HepG2 (cell line): ENCODE data around the gene DSTN. TPM values are rescaled to one million over a fixed set of nuclear protein-coding genes. Genes with fewer than 3 reads are reported as not detected.

Source experiments
- ERF ChIP-seq: IDR thresholded peaks from 2 replicates; pipeline ENCODE4 v1.6.1; 2018; ENCODE audit warnings: missing biosample characterization, missing genetic modification reagents
- HOMEZ ChIP-seq: IDR thresholded peaks from 2 replicates; pipeline ENCODE4 v1.6.1; 2016; ENCODE audit warnings: low read depth
- JUNB ChIP-seq: sonication (generic); formaldehyde crosslinking; IDR thresholded peaks from 2 replicates; pipeline ENCODE4 v1.8.0; 2022; ENCODE audit warnings: missing genetic modification reagents, mild to moderate bottlenecking, borderline replicate concordance
- MAFF ChIP-seq: IDR thresholded peaks from 2 replicates; pipeline ENCODE4 v1.6.1; 2011; ENCODE audit warnings: low read depth, low read length, improper control_type of control experiment
- MLX ChIP-seq: IDR thresholded peaks from 2 replicates; pipeline ENCODE4 v1.6.1; 2016
- PPARG ChIP-seq: conservative IDR thresholded peaks from 2 replicates; pipeline ENCODE4 v1.6.1; 2016; ENCODE audit warnings: missing biosample characterization, missing genetic modification reagents
- RBM39 ChIP-seq: fragments of 200-400 bp; formaldehyde crosslinking; IDR thresholded peaks from one replicate; pipeline ENCODE4 v1.6.1; 2018; ENCODE audit warnings: antibody characterized with exemption, mild to moderate bottlenecking, low read depth, low read length; ENCODE audit not compliant: poor library complexity, severe bottlenecking
- RCOR2 ChIP-seq: IDR thresholded peaks from 2 replicates; pipeline ENCODE4 v1.6.1; 2016; ENCODE audit warnings: missing biosample characterization, missing genetic modification reagents
- RFX3 ChIP-seq: IDR thresholded peaks from 2 replicates; pipeline ENCODE4 v1.6.1; 2016; ENCODE audit warnings: missing biosample characterization, missing genetic modification reagents
- SIX1 ChIP-seq: sonication (generic); formaldehyde crosslinking; IDR thresholded peaks from 2 replicates; pipeline ENCODE4 v1.4.0; 2020; ENCODE audit warnings: missing genetic modification reagents, borderline replicate concordance
- TBL1XR1 ChIP-seq: fragments of 150-350 bp; IDR thresholded peaks from 2 replicates; pipeline ENCODE4 v1.6.1; 2014; ENCODE audit warnings: borderline replicate concordance, low read length; ENCODE audit not compliant: partially characterized antibody
- TFDP2 ChIP-seq: sonication (generic); formaldehyde crosslinking; IDR thresholded peaks from 2 replicates; pipeline ENCODE4 v1.4.0; 2020; ENCODE audit warnings: missing genetic modification reagents
- YY1 ChIP-seq: IDR thresholded peaks from 2 replicates; pipeline ENCODE4 v1.6.1; 2011; ENCODE audit warnings: low read length, low read depth, moderate library complexity, mild to moderate bottlenecking; ENCODE audit not compliant: insufficient read depth, insufficient replicate concordance
- ZBTB7B ChIP-seq: sonication (generic); formaldehyde crosslinking; IDR thresholded peaks from 2 replicates; pipeline ENCODE4 v1.4.0; 2020; ENCODE audit warnings: missing genetic modification reagents
- ZGPAT ChIP-seq: IDR thresholded peaks from 2 replicates; pipeline ENCODE4 v1.6.1; 2016; ENCODE audit warnings: mild to moderate bottlenecking
- ZKSCAN1 ChIP-seq: fragments of 150-350 bp; IDR thresholded peaks from 2 replicates; pipeline ENCODE4 v1.6.1; 2014; ENCODE audit warnings: low read length
- ZNF124 ChIP-seq: sonication (generic); formaldehyde crosslinking; IDR thresholded peaks from 2 replicates; pipeline ENCODE4 v1.4.0; 2020; ENCODE audit warnings: missing genetic modification reagents
- ZNF550 ChIP-seq: sonication (generic); formaldehyde crosslinking; IDR thresholded peaks from 2 replicates; pipeline ENCODE4 v1.4.0; 2020; ENCODE audit warnings: mild to moderate bottlenecking, missing genetic modification reagents, borderline replicate concordance
- ZNF572 ChIP-seq: sonication (generic); formaldehyde crosslinking; IDR thresholded peaks from 2 replicates; pipeline ENCODE4 v1.5.1; 2020; ENCODE audit warnings: mild to moderate bottlenecking, missing genetic modification reagents
- ZNF781 ChIP-seq: sonication (generic); formaldehyde crosslinking; IDR thresholded peaks from 2 replicates; pipeline ENCODE4 v1.5.1; 2020; ENCODE audit warnings: borderline replicate concordance, mild to moderate bottlenecking, missing genetic modification reagents; ENCODE audit errors: not compliant biosample characterization
- polyA plus RNA-seq, 8 experiments: library from polyadenylated mRNA; depleted of rRNA in 3 of 8; stranded (reverse) in 7 of 8; unstranded in 1 of 8; fragments of >200 nt; fragmentation: Illumina TruSeq in 4 of 8; extraction: Trizol in 4 of 8; gene quantifications; 2 replicates each; pipeline versions ENCODE4 v1.2.1 to v1.2.3, GENCODE V29; 2011 to 2016; ENCODE audit warnings: low read depth in 4 of 8, missing spikeins in 1 of 8, mixed read lengths in 1 of 8; ENCODE audit not compliant: insufficient read depth in 1 of 8
- total RNA-seq, 5 experiments: library from RNA; depleted of rRNA; stranded (reverse); fragments of >200 nt; fragmentation: Illumina TruSeq; extraction: Trizol; gene quantifications; 2 replicates each; pipeline ENCODE4 v1.2.3, GENCODE V29; 2016; ENCODE audit warnings: low read depth in 1 of 5
- TF ChIP-seq, protein P1 (sequence below): IDR thresholded peaks from 2 replicates; pipeline ENCODE4 v1.6.1; 2016; ENCODE audit warnings: missing genetic modification reagents, missing compliant biosample characterization

DSTN gene
- total and polyA plus RNA-seq, 2 of the 13 experiments (the other 11 are each of a cell fraction or from before 2014, with no cell fraction given) = 27.6 to 106 TPM

GRCh38 chr20:17536944-17537444 is 32.9 kb upstream of the DSTN start (continued):
- TF ChIP-seq RBM39 = no peak
- TF ChIP-seq, protein P1, sequence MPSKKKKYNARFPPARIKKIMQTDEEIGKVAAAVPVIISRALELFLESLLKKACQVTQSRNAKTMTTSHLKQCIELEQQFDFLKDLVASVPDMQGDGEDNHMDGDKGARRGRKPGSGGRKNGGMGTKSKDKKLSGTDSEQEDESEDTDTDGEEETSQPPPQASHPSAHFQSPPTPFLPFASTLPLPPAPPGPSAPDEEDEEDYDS = peak; percentile 46; the same call in 1 of the 2 replicates
- TF ChIP-seq MLX (CRISPR knock-in tag) = peak; percentile 63; the same call in 1 of the 2 replicates
- peak; percentile 51; the same call in 1 of the 2 replicates for TF ChIP-seq RCOR2 (CRISPR knock-in tag)
- TF ChIP-seq ZNF550 = 0 out of 2 replicates have a peak, but pooled peaks have one; percentile 67
- peak; percentile 59; the same call in 1 of the 2 replicates for TF ChIP-seq TFDP2 (CRISPR knock-in tag)
- TF ChIP-seq TBL1XR1 = peak; percentile 33
- peak; percentile 66; the same call in 1 of the 2 replicates for TF ChIP-seq ZNF572
- peak; percentile 56 for TF ChIP-seq ZNF781 (CRISPR knock-in tag)
- 0 out of 2 replicates have a peak, but pooled peaks have one; percentile 63 for TF ChIP-seq ZKSCAN1
- no peak for TF ChIP-seq ZGPAT
- TF ChIP-seq RFX3 (CRISPR knock-in tag) = no peak; the same call in 1 of the 2 replicates
- peak; percentile 57 for TF ChIP-seq MAFF
- peak; percentile 78 for TF ChIP-seq HOMEZ (CRISPR knock-in tag)
- TF ChIP-seq PPARG (CRISPR knock-in tag) = peak; percentile 57; the same call in 1 of the 2 replicates
- no peak for TF ChIP-seq SIX1 (CRISPR knock-in tag)
- TF ChIP-seq ERF (CRISPR knock-in tag) = peak; percentile 80; the same call in 1 of the 2 replicates
- TF ChIP-seq JUNB = no peak
- TF ChIP-seq ZNF124 (CRISPR knock-in tag) = peak; percentile 91
- peak; percentile 38 for TF ChIP-seq YY1
- TF ChIP-seq ZBTB7B (CRISPR knock-in tag) = peak; percentile 42; the same call in 1 of the 2 replicates
